Measurements from ENCODE around the gene MT2A. TPM values are rescaled to one million over a fixed set of nuclear protein-coding genes. Genes with fewer than 3 reads are reported as not detected.

Gene MT2A
- total RNA-seq, 4 donors from 2014 or later, result 42.8 to 285 (median 54.6) TPM

- Histone ChIP-seq H3K4me3 (replicated peaks in 1 of 3) (peak within 1 kb of the TSS in 2 of 3 donors; percentile 8 to 12), H3K27me3 (no peaks in the 10 kb centered on the region), H3K9me3 (no peaks in the 10 kb centered on the region), H3K36me3 (no peaks in the 10 kb centered on the region), H3K4me1 (peaks cover 0 to 8% of the 10 kb centered on the region in 2 donors), H3K27ac (no peak within 1 kb of the TSS)
- no peak for TF ChIP-seq POLR2A (IDR thresholded peaks at IDR 0.05)
- TF ChIP-seq CTCF (IDR thresholded peaks at IDR 0.05), result no peak
- intact Hi-C loops (cut with DNase I), result loop anchor here (10.0 kb wide), 1 partner anchor 55 kb away; no protein-coding TSS in a partner anchor
- WGBS, 2 donors, result 4% methylated on average over 58 to 80 of the region's 87 CpGs
- peak; percentile 9 to 12 for DNase-seq
Measured at GRCh38 chr16:56589141-56590039, 19.0 kb upstream of the MT2A start, which contains the start of gene MT3. MT3 (plus strand) TSS chr16:56589528; CDS start chr16:56589591, 63 bp downstream.

- WGBS, 2 donors, result 56 to 70% methylated on average over 4 of the region's 4 CpGs
- no peak for TF ChIP-seq CTCF (IDR thresholded peaks at IDR 0.05)
- no peak for TF ChIP-seq POLR2A (IDR thresholded peaks at IDR 0.05)
- intact Hi-C loops (cut with DNase I), result loop anchor here (10.0 kb wide), 1 partner anchor 57 kb away; no protein-coding TSS in a partner anchor
Measured at GRCh38 chr16:56591377-56592060, 16.9 kb upstream of the MT2A start.

GRCh38 chr16:56593573-56594291, 14.7 kb upstream of the MT2A start:
- Histone ChIP-seq H3K4me1 (peaks cover 0 to 8% of the 10 kb centered on the region in 2 donors), H3K9me3 (no peaks in the 10 kb centered on the region), H3K4me3 (replicated peaks in 1 of 3) (no peak overlapping the region), H3K27me3 (no peaks in the 10 kb centered on the region), H3K36me3 (no peaks in the 10 kb centered on the region), H3K27ac (no peak overlapping the region)
- no peak for DNase-seq
- WGBS, 2 donors, result 77 to 89% methylated on average over 6 of the region's 6 CpGs
- intact Hi-C loops (cut with DNase I), result loop anchor here (10.0 kb wide), 1 partner anchor 59 kb away; no protein-coding TSS in a partner anchor
- TF ChIP-seq CTCF (IDR thresholded peaks at IDR 0.05) (no peak), POLR2A (IDR thresholded peaks at IDR 0.05) (no peak)

More at GRCh38 chr16:56591377-56592060, 16.9 kb upstream of the MT2A start:
- Histone ChIP-seq H3K36me3 (no peaks in the 10 kb centered on the region), H3K4me1 (peaks cover 0 to 8% of the 10 kb centered on the region in 2 donors), H3K27ac (no peak overlapping the region), H3K4me3 (replicated peaks in 1 of 3) (no peak overlapping the region), H3K27me3 (no peaks in the 10 kb centered on the region), H3K9me3 (no peaks in the 10 kb centered on the region)
- no peak for DNase-seq

- Histone ChIP-seq H3K4me1 (peaks cover 0 to 5% of the 10 kb centered on the region in 2 donors), H3K27me3 (no peaks in the 10 kb centered on the region), H3K36me3 (no peaks in the 10 kb centered on the region), H3K9me3 (no peaks in the 10 kb centered on the region), H3K27ac (no peak overlapping the region), H3K4me3 (replicated peaks in 1 of 3) (no peak overlapping the region)
- no peak for DNase-seq
- WGBS, 2 donors, result 97% methylated on average over 5 of the region's 5 CpGs
- TF ChIP-seq POLR2A (IDR thresholded peaks at IDR 0.05), result no peak
- TF ChIP-seq CTCF (IDR thresholded peaks at IDR 0.05), result no peak
- intact Hi-C loops (cut with DNase I), result loop anchor here (10.0 kb wide), 1 partner anchor 59 kb away; no protein-coding TSS in a partner anchor
Measured at GRCh38 chr16:56594292-56594619, 14.1 kb upstream of the MT2A start.
